Central memory CD4-positive, alpha-beta T cell (primary cell): ENCODE results near the gene MED13L.

Experiments
- DNase-seq: peaks from one replicate; pipeline ENCODE4 v3.0.0; 2022

Gene MED13L

DNA sequence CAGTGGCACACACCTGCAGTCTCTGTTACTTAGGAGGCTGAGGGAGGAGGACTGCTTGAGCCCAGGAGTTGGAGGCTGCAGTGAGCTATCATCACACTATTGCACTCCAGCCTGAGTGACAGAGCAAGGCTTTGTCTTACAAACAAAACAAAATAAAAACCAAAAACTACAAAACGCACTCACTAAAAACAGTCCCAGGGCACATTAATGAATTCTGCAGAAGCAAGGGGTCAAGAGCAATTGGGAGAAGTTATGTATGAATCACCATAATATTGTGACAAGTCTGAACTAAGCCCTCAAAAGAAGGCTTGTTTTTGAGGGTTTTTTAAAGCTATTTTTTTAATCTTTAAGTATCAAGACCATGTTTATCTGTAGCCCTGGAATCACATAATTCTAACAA lies 201.1 kb downstream of the MED13L start:
- no peak for DNase-seq

DNA sequence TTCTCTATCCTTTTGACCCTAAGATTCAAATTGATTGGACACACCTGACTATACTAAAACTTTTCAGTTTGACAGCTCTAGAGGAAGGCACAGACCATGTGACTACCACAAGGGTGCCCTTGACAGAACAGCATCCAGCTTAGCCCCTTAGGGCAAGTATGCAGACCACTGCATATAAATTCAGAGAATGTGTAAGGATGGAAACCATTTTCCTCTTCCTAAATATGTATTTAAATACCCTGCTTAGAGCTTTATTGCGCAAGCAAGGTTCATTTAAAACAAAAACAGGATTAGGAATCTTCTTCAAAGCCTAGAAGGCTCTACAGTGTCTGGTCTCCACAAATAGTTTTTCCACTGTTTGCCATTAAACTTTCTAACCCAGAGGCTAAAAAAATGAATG lies 202.8 kb downstream of the MED13L start:
- DNase-seq, result no peak

DNA sequence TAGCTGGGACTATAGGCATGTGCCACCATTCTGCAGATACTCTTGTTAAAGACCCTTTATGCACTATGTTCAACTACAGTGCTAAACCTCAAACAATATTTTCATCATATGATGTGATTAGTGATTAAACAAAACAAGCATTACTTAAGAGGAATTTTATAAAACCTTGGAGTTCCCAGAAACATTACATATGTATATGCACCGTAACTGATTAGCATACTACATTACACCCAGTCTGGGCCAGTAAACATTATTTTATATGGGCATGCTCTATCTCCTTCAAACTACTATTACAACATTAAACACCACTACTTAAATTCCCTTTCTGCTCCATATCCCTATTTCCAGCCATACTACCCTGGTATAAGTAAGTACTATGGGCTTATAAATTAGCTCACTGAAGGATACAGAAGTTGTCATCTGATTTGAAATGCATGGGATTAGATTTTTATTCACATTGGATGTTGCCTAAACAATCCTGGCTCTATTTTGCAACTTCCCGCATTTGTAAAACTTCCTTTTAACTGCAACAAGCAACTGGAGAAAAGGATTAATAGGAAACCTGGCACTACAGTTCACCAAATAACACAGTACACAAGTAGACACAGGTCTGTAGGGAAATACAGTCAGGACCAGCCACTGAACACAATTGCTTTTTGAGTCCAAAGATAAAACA lies 205.8 kb downstream of the MED13L start:
- DNase-seq, result no peak

DNA sequence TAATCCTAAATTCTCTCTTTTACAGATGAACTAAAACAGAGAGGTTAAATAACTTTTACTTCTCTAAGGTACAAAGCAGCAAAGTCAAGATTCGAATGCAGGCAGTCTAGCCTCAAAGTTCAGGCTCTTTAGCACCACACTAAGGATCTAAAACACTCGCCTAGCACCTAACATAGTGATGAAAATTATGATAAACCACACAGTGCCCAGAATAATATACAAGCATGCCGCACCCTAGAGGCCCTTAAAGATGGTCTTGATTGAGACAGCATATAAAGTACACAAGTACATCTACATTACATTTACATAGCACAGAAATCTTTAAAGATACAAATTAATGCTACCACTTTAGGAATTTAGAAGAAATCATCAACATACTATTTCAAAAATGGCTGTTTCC lies 207.0 kb downstream of the MED13L start:
- no peak for DNase-seq

DNA sequence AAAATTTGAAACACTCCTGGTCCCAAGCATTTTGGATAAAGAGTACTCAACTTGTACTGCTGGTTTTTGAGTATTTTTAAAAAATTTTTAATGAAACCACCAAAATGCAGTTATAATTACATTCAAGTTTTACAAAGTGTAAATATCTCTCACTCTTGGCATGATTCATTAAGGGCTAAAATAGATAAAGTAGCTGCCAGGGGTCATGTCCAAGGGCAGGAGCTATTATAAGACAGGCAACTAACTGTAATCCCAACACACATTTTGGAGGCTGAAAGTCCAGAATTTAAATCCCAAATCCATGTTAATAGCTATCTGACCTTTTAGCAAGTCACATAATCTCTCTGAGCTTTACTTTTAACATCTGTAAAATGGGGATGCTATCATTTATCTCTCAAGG lies 207.6 kb downstream of the MED13L start:
- DNase-seq, result no peak

DNA sequence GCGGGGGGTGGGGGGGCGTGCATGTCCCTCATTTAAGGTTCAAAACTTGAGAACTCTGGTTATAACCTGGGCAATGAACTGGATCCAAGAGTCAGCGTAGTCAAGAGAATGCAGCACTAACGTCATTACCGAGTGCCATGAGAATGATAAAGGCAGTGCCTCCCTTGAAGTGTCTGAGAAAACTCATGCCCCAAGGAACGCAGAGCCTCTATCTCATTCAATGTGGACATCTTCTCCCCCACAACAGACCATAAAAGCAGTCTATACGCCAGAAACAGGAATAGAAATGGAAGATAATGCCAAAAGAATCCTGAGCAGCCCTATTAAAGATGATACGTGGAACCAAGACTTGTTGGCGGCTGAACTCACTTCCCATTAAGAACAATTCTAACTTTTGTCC lies 208.6 kb downstream of the MED13L start:
- no peak for DNase-seq

DNA sequence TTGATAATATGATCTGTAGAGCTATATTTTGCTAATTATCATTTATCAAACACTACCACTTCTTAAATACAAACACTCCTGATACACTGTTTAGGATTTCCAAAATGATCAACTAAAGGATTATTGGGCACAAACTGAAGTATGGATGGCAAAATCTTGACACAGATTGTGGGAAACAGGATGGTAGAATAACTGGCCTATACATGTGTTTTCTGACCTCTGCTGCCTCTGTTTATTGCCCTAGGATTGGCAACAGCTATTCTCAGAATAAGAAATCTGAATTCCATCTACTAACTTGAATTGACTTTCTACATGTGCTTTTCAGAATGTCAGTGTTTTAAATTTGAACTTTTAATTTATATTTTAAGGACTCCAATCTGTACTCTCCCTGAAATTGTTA lies 209.1 kb downstream of the MED13L start:
- DNase-seq, result no peak

DNA sequence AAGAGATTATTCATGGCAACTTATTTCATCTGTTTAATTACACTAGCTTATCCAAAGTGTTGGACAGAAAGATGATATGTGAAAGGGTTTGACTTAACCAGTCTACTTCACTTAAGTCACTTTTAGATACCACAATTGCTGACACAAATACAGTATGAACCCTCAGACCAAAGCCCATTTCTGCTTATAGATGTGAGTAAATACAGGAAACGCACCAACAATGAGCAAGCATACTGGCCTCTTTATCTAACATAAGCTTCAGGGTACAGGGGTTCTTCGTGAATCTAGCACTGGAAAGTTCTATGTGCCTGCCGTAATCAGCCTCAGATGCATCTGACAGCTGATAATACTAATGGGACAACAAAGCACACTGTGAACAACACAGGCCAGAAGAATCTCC lies 209.6 kb downstream of the MED13L start:
- no peak for DNase-seq

DNA sequence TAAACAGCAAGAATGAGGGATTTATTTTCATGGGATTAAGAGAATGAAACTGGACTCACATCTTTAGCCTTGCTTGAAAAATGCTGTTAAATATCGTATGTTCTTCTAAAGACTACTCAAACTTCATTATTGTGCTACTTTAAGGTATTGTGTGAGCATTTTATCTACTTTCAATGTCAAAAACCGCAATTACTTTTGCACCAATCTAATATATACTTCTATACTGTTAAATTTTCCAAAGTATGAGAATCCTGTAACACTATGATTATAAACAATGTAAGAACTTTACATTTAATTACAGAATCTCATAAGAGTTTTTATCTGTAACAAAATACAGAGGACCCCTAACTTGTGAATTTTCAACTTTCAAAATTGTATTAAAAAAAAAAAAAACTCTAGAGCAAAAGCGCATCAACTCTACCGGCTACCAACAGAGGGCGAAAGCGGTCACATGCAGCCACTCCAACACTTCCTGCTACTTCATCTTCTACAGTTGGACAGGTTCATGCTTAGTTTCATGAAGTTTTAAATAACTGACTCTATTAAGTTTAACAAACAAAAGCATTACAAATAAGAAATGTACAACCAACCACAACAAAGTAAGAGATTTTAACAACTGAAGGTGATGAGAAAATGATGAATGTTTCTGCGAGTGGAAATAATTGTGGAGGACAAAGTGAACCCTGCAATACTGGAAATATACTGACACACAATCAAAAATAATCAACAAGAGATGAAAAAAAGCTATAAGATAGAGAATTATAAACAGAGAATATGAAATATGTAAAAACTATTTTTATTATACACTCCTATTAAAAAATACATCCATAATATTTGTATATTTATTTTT lies 210.9 kb downstream of the MED13L start:
- peak; percentile 33 for DNase-seq

DNA sequence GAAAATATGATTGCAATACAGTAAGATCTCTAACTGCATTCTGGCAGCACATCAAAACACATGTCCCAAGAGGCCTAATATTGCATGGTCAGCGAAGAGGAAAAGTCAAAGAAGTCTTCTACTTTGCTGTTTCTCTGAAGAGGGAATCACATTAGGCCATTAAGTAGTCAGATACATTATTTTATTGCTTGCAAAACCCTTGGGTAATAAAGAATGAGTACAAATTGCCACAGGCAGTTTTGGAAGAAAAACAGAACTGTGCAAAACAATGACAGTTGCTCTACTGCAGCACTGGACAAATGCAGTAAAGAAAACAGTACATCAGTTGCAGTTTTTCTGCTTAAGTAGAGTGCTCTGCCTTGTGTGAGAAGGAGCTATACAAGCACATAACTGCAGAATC lies 211.9 kb downstream of the MED13L start:
- DNase-seq, result no peak

DNA sequence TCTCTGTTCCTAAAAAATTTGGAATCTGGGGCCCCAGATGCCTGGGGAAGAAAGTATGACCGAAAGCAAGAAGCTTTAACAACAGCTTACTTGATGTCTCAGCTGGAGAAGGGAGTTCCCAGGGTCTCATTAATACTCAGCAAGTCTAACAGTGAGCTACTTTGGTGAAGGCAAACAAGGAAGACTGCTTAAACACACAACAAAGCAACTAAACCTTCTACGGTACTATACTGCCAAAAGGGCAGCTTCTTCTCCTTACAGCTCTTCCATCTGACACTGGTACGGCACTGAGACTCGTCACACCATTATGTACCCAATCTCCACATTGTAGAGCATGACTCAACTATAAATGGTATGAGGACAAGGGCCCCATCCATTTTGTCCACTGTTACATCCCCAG lies 213.0 kb downstream of the MED13L start:
- no peak for DNase-seq

DNA sequence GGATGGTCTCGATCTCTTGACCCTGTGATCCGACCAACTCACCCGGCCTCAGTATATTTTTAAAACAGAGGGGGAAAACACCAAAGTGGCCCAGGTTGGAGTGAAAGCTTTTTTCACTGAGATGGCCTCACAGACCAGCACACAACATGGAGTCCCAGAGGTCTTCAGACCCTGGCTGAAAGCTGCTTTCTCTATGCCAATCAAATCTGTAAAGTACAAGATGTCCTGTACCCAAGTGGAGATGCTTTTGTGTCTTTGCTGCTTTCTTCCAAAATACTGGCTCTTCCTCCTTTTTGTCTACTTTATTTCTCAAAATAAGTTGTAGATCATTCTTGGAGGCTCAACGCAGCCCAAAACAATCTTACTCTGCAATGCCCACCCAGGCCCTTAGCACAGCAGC lies 214.8 kb downstream of the MED13L start:
- no peak for DNase-seq

DNA sequence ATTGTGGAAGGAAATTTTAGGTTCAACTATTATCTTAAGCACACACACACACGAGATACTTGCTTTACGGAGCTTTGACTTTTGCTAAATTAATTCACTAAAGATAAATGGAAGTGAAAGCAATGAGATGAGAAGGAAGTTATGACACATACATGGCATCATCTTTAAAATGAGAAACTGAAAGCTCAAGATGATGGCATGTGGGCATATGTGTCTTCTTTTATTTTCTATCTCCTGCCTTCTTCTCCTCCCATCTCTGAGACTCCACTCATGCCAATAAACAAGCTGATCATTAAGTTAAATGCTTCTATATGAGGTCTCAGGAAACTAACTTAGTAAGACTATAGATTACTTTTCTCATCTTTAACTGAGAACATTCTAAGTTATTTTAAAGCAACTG lies 216.7 kb downstream of the MED13L start:
- peak; percentile 23 for DNase-seq

DNA sequence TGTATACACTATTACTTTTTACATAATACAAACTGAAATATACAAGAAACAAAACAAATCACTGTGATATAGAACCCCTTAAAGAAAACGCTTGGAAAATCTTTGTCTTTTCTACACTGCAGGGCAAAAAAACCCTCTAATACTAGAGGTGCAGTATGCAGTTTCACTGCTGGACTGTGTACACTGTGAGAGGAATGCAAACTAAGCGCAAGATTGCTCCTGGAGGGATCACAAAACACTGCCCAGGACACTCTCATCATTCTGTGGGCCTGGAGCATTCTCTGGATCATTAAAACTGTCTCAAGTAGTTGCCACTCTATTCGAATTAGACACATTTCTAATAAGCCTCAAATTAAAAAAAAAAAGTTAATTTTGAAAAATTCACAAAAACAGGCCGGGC lies 217.6 kb downstream of the MED13L start:
- DNase-seq, result no peak

DNA sequence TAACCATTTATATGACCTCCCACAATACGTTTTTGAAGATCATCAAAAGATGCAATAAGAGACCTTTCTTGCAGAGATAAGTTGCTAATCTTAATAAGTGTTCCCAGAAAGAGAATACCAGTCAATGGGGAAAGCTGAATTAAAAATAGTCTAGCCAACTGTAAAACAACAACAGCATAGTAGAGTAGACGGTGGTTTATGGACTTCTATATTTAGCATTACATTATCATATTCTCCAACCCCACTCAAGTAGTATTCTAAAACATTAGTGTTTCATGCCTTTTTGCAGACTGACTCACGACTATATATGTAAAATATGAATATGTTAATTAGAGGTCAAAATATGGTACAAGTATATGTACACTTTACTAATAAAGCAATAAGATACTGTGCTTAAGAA lies 218.9 kb downstream of the MED13L start:
- no peak for DNase-seq

DNA sequence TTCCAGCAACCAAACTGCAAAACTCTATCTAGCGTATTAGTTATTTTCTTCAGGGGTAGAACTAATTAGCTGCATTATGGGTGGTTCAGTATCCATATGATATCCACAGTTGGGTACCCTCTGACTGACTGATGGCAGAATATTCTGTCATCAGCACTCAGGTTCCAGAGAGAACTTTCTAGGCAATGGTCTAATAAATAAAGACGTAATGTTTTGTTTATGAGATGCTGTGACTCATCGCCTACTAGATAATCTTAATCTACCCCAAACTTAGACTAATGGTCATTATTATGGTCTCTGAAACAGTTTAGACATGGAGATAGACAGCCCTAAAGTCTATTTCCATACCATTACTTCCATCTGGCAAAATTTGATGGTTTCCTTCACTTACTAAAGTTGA lies 220.1 kb downstream of the MED13L start:
- DNase-seq, result no peak

DNA sequence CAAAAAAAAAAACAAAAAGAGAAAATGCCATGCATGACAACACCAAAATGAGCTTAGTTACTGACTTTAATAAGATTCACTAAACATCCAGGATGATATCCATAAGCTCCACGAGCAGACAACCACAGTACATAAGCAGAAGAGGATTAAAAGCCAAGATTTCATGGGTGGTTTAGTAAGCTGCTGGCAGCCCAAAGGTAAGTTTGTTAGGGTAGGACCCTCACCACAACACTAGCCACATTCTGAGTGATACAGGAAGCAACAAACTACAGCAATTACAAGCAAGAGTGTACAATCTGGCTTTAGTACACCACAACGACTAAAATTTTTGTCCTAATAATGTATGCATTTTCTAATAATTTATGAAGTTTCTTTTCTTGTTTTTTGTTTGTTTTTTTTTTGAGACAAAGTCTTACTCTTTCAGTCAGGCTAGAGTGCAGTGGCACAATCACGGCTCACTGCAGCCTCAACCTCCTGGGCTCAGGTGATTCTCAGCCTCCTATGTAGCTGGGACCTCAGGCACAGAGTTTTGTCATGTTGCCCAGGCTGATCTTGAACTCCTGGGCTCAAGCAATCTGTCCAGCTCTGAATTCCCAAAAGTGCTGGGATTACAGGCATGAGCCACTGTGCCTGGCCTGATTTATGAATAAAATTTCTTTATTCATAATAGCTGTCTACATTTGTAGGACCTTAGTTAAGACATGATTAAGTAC lies 221.4 kb downstream of the MED13L start:
- no peak for DNase-seq

DNA sequence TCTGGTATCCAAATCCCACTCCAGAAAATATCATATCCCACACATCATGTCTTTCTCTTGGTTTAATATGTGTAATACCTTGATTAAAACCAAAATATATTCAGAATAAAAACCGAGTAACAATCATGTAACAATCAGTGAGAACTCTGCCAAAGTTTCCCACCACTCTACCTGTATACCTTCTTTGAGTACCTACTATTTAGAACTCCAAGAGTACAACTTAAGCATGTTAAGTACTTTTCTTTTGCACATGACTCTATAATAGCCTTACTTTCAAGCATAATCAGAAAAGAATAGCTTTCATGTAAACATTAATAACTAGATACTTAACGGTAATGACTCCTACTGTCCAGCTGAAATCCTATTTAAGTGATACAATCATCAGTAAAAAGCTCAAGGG lies 223.2 kb downstream of the MED13L start:
- DNase-seq, result no peak

DNA sequence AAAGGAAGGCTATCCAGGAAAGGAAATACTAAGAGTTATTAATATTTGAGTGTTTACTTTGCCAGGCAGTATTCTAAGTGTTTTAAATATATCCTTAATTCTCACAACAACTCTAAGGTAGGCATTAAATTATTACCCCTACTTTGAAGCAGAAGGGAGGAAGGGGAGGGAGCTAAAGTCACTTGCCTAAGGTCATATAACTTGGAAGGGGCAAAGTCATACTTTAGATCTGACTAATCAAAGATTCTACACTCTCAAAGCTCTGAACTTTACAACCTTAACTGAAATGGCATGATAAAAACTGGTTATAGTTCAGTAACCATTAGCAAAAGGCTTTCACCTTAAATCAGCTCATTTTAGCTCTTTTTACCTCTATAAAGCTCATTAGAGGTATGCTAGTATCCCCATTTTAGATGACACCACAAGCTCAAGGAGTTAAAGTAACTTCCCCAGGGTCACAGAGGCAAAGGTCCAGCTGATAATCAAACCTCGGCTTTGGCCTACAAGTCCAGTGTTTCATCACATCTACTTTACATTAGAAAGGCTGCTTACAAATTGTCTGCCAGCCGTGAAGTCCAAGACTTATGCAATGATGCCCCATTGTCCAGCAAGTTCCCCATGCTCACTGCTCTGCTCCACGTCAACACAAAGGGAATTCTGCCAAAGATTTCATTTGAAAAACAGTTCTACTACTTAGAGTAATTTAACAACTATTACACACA lies 223.9 kb downstream of the MED13L start:
- no peak for DNase-seq

DNA sequence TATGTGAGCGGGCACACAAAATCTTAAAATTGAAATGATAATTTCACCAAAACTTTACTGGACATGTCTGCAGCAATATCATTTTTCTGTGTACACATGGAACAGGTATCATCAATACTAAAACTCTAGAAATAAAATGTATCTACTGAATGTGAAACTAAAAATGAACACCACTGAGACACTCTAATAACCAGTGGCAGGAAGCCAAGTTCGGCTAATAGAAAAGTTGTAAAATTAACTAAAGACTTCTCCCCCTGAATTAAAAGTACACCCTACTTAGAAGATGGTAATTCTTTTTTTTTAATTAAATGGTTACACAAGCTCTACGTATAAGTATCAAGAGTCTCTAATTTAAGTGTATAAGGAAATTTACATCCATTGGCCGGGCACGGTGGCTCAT lies 227.2 kb downstream of the MED13L start:
- DNase-seq, result no peak

DNA sequence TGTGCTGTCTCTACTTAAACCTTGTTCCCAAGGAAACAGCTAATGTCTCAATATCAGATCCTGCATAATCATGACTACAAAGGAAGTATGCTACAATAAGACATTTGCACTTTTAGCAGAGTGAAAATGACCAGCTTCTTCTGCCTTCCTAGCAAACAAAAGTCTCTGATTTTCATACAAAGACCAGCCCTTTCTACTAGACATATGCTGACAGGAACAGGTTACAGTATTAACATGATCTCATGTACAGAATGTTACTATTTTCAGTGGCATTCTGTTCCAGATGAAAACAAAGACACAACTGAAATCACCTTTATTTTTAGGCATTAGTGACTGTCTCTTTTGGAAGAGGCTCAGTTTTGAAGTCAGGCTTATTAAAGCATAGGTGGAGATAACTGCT lies 228.6 kb downstream of the MED13L start:
- no peak for DNase-seq

DNA sequence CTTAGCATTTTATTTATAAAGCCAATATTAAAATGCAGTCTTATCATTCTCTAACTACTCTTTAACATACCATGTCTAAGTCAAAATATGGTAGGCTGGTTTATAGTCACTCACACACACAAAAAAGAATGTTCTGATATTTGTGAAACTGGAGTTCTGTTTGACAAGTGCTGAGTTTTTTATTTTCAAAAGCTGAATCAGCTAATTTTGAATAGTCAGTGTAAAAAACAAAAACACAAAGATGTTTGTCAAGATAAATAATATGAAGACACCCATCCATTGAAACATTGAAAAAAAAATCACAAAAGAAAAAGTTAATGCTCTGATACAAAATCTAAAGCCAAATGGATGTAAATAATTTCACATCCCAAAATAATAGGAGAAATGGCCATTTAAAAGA lies 231.5 kb downstream of the MED13L start:
- DNase-seq, result no peak

DNA sequence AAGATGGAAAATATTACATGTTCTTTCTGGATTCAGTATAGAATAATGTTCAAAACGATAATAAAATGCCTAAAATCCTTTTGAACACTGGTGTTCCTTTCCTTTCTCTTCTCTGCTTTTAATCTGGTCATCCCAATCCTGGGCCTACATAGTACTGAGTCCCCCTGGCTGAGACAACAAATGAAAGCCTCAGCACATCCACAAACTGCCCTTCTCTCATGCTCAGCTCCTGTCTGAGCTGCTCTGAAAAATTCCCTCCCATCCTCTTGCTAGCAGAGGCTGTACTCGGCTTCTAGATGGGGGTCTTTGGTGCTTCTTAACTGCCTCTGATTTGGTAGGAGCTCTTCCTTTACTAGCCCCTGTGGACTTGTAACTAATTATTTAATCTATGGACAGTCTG lies 232.3 kb downstream of the MED13L start:
- no peak for DNase-seq
